GM23248 (cell line): ENCODE results near the gene LRRN4. TPM values are rescaled to one million over a fixed set of nuclear protein-coding genes. Genes with fewer than 3 reads are reported as not detected.

Experiments
- DNase-seq: peaks from one replicate; pipeline ENCODE4 v3.0.0-alpha.2; 2015
- H2AFZ ChIP-seq: fragments of 200-600 bp; sonication (generic); 2 replicates; pipeline ENCODE4 v1.6.1; 2016; ENCODE audit warnings: antibody characterized with exemption
- H3F3A ChIP-seq: fragments of 200-600 bp; sonication (generic); 2 replicates; pipeline ENCODE4 v1.6.1; 2016; ENCODE audit warnings: mild to moderate bottlenecking, antibody characterized with exemption, mixed run types; ENCODE audit not compliant: insufficient read depth
- H3K27ac ChIP-seq: fragments of 200-600 bp; sonication (generic); 2 replicates; pipeline ENCODE4 v1.5.1; 2016; ENCODE audit warnings: mild to moderate bottlenecking
- H3K27me3 ChIP-seq: fragments of 200-600 bp; sonication (generic); replicated peaks from 2 replicates; pipeline ENCODE4 v1.6.1; 2016; ENCODE audit warnings: mild to moderate bottlenecking; ENCODE audit not compliant: insufficient read depth
- H3K36me3 ChIP-seq: fragments of 200-600 bp; sonication (generic); 2 replicates; pipeline ENCODE4 v1.6.1; 2016; ENCODE audit warnings: low read depth, mild to moderate bottlenecking
- H3K4me1 ChIP-seq: fragments of 200-600 bp; sonication (generic); 2 replicates; pipeline ENCODE4 v1.6.1; 2016; ENCODE audit warnings: mild to moderate bottlenecking; ENCODE audit not compliant: insufficient read depth
- H3K4me2 ChIP-seq: fragments of 200-600 bp; sonication (generic); one replicate; pipeline ENCODE4 v1.6.1; 2016; ENCODE audit warnings: mild to moderate bottlenecking; ENCODE audit not compliant: unreplicated experiment
- H3K4me3 ChIP-seq: fragments of 200-600 bp; sonication (generic); 2 replicates; pipeline ENCODE4 v1.5.1; 2016; ENCODE audit warnings: mild to moderate bottlenecking
- H3K79me2 ChIP-seq: fragments of 200-600 bp; sonication (generic); 2 replicates; pipeline ENCODE4 v1.6.1; 2016; ENCODE audit warnings: mild to moderate bottlenecking; ENCODE audit not compliant: insufficient read depth
- H3K9ac ChIP-seq: fragments of 200-600 bp; sonication (generic); 2 replicates; pipeline ENCODE4 v1.6.1; 2016; ENCODE audit warnings: mild to moderate bottlenecking
- H3K9me2 ChIP-seq: fragments of 200-600 bp; sonication (generic); 2 replicates; pipeline ENCODE4 v1.6.1; 2016; ENCODE audit warnings: mixed run types, mild to moderate bottlenecking, moderate library complexity; ENCODE audit not compliant: insufficient read depth
- H3K9me3 ChIP-seq: fragments of 200-600 bp; sonication (generic); one replicate; pipeline ENCODE4 v1.6.1; 2017; ENCODE audit warnings: low read depth
- H4K20me1 ChIP-seq: fragments of 200-600 bp; sonication (generic); 2 replicates; pipeline ENCODE4 v1.6.0; 2016; ENCODE audit not compliant: insufficient read depth
- EZH2 ChIP-seq: fragments of 200-600 bp; sonication (generic); IDR thresholded peaks from 2 replicates; pipeline ENCODE4 v1.6.1; 2018; ENCODE audit warnings: antibody characterized with exemption, mild to moderate bottlenecking; ENCODE audit not compliant: insufficient read depth, poor library complexity, severe bottlenecking
- EZH2phosphoT487 ChIP-seq: fragments of 200-600 bp; sonication (generic); IDR thresholded peaks from 2 replicates; pipeline ENCODE4 v1.6.1; 2018; ENCODE audit warnings: antibody characterized with exemption, moderate library complexity, mild to moderate bottlenecking, low read depth; ENCODE audit not compliant: insufficient read depth
- WGBS, 2 experiments: methylation state at CpG; one replicate each; pipeline ENCODE4 v1.1.6; 2015 to 2017; ENCODE audit warnings: low lambda C conversion rate in 2 of 2, low coverage in 1 of 2; ENCODE audit errors: missing lambda C conversion rate in 2 of 2; 5-methylcytosine and 5-hydroxymethylcytosine counted together
- in situ Hi-C: fragments of 300-500 bp; cut with MboI; formaldehyde crosslinking; loops from 2 replicates; pipeline ENCODE4 v1.15.0; 2020
- polyA plus RNA-seq: library from polyadenylated mRNA; unstranded; fragments of >200 nt; fragmentation: Nextera tagmentation; extraction: Ambion mirVana; gene quantifications from 2 replicates; pipeline ENCODE4 v1.2.1, GENCODE V29; 2016
- total RNA-seq: library from RNA; depleted of rRNA; stranded (reverse); fragments of >200 nt; shearing (Covaris generic); gene quantifications from 2 replicates; pipeline ENCODE4 v1.2.3, GENCODE V29; 2014

LRRN4 gene
- total and polyA plus RNA-seq, 2 experiments from 2014 or later: not detected

DNA sequence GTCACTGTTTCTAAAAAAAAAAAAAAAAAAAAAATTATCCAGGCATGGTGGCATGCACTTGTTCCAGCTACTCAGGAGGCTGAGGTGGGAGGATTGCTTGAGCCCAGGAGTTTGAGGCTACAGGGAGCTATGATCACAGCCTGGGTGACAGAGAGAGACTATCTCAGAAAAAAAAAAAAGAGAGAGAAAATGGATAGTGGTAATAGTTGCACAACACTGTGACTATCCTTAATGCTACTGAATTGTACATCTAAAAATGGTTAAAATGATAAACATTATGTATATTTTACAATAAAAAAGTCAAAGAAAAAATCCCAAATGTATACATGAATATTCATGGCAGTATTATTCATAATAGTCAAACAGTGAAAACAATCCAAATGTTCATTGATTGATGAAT lies 46.0 kb upstream of the LRRN4 start:
- Histone ChIP-seq H3K9me2 (no peaks in the 10 kb centered on the region), H3K27me3 (no peaks in the 10 kb centered on the region), H3K9ac (no peak overlapping the region), H3K27ac (no peak overlapping the region), H3K4me1 (peaks cover 5% of the 10 kb centered on the region; the same call in 1 of the 2 replicates), H4K20me1 (no peaks in the 10 kb centered on the region), H3K36me3 (no peaks in the 10 kb centered on the region), H3F3A (peaks cover 5% of the 10 kb centered on the region; the same call in 1 of the 2 replicates), H3K79me2 (no peaks in the 10 kb centered on the region), H2AFZ (no peak overlapping the region), H3K9me3 (no peaks in the 10 kb centered on the region), H3K4me3 (no peak overlapping the region), H3K4me2 (no peak overlapping the region)
- no peak for DNase-seq
- in situ Hi-C loops: loop anchor here (25.0 kb wide), 1 partner anchor 288 kb away; no protein-coding TSS in a partner anchor
- TF ChIP-seq EZH2 (no peak), EZH2phosphoT487 (no peak)

DNA sequence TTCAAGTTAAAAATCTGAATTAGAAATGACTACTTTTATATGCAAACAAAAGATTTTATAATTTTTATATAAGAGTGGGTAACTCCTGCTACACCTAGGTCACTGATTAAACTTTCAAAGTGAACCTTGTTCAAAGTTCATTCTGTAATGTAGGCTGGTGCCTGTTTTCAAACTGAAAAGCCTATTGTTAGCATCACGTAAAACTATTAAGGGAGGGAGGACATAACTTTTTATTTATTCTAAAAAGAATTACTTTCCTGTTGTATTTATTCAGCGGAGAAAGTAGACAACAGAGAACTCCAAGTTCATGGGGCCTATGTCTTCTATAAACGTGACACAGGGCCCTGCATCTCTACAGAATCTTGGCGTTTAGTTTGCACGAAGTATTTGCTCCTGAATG lies 41.5 kb upstream of the LRRN4 start:
- in situ Hi-C loops: loop anchor here (25.0 kb wide), 1 partner anchor 283 kb away; no protein-coding TSS in a partner anchor
- no peaks in the 10 kb centered on the region for H3K79me2 ChIP-seq
- 80 to 81% methylated on average over 5 of the region's 5 CpGs for WGBS, 2 experiments
- no peak overlapping the region for H3K27ac ChIP-seq
- H3K9me2 ChIP-seq: no peaks in the 10 kb centered on the region
- H4K20me1 ChIP-seq: no peaks in the 10 kb centered on the region
- H3F3A ChIP-seq: no peaks in the 10 kb centered on the region
- H3K9me3 ChIP-seq: no peaks in the 10 kb centered on the region
- H3K4me3 ChIP-seq: no peak overlapping the region
- H3K9ac ChIP-seq: no peak overlapping the region
- H3K4me1 ChIP-seq: no peaks in the 10 kb centered on the region
- no peak for DNase-seq
- H2AFZ ChIP-seq: no peak overlapping the region
- no peak overlapping the region for H3K4me2 ChIP-seq
- H3K27me3 ChIP-seq: no peaks in the 10 kb centered on the region
- H3K36me3 ChIP-seq: no peaks in the 10 kb centered on the region
- no peak for TF ChIP-seq EZH2phosphoT487
- no peak for TF ChIP-seq EZH2

DNA sequence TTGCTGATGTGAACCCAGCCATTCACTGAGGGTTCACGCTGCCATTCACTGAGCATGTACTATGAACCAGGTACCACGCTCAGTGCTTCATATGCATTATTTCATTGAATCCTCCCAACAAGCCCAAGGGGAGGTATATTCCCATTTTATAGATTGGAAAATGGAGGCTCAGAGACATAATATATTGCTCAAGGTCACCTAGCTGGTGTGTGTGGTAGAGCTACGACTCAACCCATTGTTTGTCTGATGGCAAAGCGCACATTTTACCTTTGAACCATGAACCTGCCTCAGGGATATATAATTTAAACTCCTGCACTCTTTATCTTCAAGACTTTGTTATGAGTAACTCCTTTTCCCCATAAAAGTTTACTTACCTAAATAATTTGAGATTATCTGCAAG lies 40.7 kb upstream of the LRRN4 start:
- Histone ChIP-seq H3K9ac (no peak overlapping the region), H3F3A (no peaks in the 10 kb centered on the region), H4K20me1 (no peaks in the 10 kb centered on the region), H3K9me2 (no peaks in the 10 kb centered on the region), H3K4me2 (no peak overlapping the region), H3K36me3 (no peaks in the 10 kb centered on the region), H3K27ac (no peak overlapping the region), H3K79me2 (no peaks in the 10 kb centered on the region), H3K9me3 (no peaks in the 10 kb centered on the region), H3K27me3 (no peaks in the 10 kb centered on the region), H3K4me3 (no peak overlapping the region), H3K4me1 (no peaks in the 10 kb centered on the region), H2AFZ (no peak overlapping the region)
- TF ChIP-seq EZH2phosphoT487 (no peak), EZH2 (no peak)
- in situ Hi-C loops: loop anchor here (25.0 kb wide), 1 partner anchor 282 kb away; no protein-coding TSS in a partner anchor
- WGBS, 2 experiments: 92 to 95% methylated on average over 4 of the region's 4 CpGs
- no peak for DNase-seq

DNA sequence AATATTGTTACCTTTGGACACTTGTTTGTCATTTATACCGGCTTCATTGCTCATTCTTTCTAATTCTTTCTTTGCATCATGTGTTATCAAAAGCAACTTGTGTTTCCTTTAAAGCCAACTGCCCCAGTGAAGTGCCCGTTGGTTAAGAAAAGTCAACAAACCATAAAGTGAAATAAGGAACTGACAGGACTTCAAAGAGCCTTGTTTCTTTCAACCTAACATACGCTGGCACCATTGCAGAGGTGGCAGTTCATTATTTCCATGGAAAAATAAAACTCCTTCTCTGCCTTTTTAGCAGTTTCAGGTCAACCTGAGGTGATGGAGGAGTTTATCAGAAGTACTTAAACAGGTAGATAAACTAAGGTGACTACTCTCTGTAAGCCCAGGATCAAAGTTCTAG lies 40.2 kb upstream of the LRRN4 start:
- no peak overlapping the region for H3K9ac ChIP-seq
- no peaks in the 10 kb centered on the region for H3K36me3 ChIP-seq
- H3K9me3 ChIP-seq: no peaks in the 10 kb centered on the region
- H3K27me3 ChIP-seq: no peaks in the 10 kb centered on the region
- in situ Hi-C loops: loop anchor here (25.0 kb wide), 1 partner anchor 282 kb away; no protein-coding TSS in a partner anchor
- WGBS, 2 experiments: 85 to 86% methylated on average over 3 of the region's 3 CpGs
- DNase-seq: no peak
- H3K9me2 ChIP-seq: no peaks in the 10 kb centered on the region
- no peaks in the 10 kb centered on the region for H3K4me1 ChIP-seq
- no peak overlapping the region for H3K4me2 ChIP-seq
- no peak overlapping the region for H3K4me3 ChIP-seq
- H4K20me1 ChIP-seq: no peaks in the 10 kb centered on the region
- H2AFZ ChIP-seq: no peak overlapping the region
- TF ChIP-seq EZH2phosphoT487: no peak
- no peak for TF ChIP-seq EZH2
- H3F3A ChIP-seq: no peaks in the 10 kb centered on the region
- no peaks in the 10 kb centered on the region for H3K79me2 ChIP-seq
- H3K27ac ChIP-seq: no peak overlapping the region

DNA sequence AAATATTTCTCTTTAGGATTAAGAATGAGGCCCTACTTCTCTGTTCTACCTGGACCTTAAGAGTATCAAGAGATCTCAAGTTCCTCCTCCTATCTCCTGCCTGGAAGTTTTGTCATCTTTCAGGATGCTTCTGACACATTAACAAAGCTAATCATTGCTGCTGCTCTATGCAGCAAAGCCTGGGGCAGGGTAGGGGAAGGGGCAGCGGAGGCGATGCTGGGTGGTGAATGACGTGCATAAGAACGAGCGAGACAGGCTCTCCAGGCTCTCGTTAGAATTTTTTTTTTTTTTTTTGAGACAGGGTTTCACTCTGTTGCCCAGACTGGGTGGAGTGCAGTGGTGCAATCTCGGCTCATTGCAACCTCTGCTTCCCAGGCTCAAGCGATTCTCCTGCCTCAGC lies 37.8 kb upstream of the LRRN4 start:
- no peak for DNase-seq
- no peak for TF ChIP-seq EZH2phosphoT487
- TF ChIP-seq EZH2: no peak
- 89 to 90% methylated on average over 8 of the region's 8 CpGs for WGBS, 2 experiments
- H3K79me2 ChIP-seq: no peaks in the 10 kb centered on the region
- H3K9me3 ChIP-seq: no peaks in the 10 kb centered on the region
- H3K9ac ChIP-seq: no peak overlapping the region
- no peak overlapping the region for H3K27ac ChIP-seq
- in situ Hi-C loops: loop anchor here (25.0 kb wide), 1 partner anchor 279 kb away; no protein-coding TSS in a partner anchor
- H3K36me3 ChIP-seq: no peaks in the 10 kb centered on the region
- H3K4me1 ChIP-seq: no peaks in the 10 kb centered on the region
- H3K27me3 ChIP-seq: no peaks in the 10 kb centered on the region
- H3K4me3 ChIP-seq: no peak overlapping the region
- H3K9me2 ChIP-seq: no peaks in the 10 kb centered on the region
- H4K20me1 ChIP-seq: no peaks in the 10 kb centered on the region
- H3F3A ChIP-seq: no peaks in the 10 kb centered on the region
- no peak overlapping the region for H2AFZ ChIP-seq
- H3K4me2 ChIP-seq: no peak overlapping the region
